GM12874 (cell line): ENCODE measurements around the gene LATS1.

ENCODE experiments used
- TF ChIP-seq, protein P1 (sequence below): IDR thresholded peaks from 2 replicates; pipeline ENCODE4 v1.5.1; 2011; ENCODE audit warnings: low read depth, mild to moderate bottlenecking, control low read depth, low read length, moderate library complexity; ENCODE audit not compliant: insufficient read depth

The LATS1 gene

DNA sequence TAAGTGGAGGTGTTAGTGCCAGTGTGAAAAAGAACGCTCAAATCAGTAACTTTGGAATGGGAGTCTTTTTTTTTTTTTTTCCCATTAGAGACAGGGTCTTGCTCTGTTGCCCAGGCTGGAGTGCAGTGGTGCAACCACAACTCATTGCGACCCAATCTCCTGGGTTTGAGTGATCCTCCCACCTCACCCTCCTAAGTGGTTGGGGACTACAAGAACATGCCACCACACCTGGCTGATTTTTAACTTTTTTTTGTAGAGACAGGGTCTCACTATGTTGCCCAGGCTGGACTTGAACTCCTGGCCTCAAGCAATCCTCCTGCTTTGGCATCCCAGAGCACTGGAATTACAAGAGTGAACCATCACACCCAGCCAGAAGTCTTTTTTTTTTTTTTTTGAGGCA, 19.7 kb downstream of the LATS1 start:
- TF ChIP-seq, protein P1, sequence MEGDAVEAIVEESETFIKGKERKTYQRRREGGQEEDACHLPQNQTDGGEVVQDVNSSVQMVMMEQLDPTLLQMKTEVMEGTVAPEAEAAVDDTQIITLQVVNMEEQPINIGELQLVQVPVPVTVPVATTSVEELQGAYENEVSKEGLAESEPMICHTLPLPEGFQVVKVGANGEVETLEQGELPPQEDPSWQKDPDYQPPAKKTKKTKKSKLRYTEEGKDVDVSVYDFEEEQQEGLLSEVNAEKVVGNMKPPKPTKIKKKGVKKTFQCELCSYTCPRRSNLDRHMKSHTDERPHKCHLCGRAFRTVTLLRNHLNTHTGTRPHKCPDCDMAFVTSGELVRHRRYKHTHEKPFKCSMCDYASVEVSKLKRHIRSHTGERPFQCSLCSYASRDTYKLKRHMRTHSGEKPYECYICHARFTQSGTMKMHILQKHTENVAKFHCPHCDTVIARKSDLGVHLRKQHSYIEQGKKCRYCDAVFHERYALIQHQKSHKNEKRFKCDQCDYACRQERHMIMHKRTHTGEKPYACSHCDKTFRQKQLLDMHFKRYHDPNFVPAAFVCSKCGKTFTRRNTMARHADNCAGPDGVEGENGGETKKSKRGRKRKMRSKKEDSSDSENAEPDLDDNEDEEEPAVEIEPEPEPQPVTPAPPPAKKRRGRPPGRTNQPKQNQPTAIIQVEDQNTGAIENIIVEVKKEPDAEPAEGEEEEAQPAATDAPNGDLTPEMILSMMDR, result no peak

DNA sequence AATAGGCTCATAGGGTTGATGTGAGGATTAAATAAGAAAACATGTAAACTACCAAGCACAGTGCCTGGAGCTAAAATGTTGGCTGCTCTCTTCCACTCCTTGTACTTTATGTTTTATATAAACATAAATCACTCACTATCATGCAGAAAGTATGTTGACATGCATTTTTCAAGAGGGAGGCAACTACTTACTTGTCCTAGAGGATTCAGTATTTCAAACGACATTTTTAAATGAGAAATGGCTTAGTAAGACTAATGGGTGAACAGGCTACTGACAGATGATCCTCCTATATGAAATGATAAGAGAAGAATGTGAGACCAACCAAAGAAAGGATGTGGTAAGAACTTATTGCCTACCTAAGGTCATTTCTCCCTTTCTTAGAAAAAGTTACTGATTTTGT, 21.0 kb downstream of the LATS1 start:
- TF ChIP-seq, protein P1, result no peak

DNA sequence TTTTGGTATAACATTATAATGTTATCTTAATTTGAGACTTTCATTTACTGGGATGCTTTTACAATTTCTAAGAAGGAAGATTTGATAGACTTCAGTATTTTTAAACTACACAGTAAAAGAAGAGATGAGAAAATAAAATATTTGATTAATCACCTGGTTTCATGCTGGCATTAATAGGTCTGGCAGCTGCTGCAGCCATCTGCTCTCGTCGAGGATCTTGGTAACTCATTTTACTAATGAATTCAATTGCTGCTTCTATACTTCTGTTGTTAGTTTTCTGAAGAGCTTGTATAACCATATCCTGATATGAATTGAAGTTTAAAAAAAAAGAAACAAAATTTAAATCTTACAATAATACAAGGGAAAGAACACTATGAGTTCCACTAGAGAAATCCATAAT, 23.0 kb downstream of the LATS1 start:
- TF ChIP-seq, protein P1, result no peak

DNA sequence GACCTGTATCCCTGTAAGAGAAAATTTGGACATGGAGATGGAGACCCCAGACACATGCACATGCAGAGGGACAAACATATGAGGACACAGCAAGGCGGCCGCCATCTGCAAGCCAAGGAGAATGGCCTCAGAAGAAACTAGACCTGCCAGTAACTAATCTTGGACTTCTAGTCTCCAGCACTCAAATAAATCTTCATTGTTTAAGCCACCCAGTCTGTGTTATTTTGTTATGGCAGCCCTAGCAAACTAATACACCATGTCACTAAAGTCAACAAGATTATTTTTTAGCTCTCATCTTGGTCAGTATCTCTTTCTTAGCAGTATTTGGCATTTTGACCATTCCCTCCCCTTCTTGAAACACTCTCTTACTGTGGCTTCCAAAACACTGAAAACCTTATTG, 26.7 kb downstream of the LATS1 start:
- TF ChIP-seq, protein P1, result no peak

DNA sequence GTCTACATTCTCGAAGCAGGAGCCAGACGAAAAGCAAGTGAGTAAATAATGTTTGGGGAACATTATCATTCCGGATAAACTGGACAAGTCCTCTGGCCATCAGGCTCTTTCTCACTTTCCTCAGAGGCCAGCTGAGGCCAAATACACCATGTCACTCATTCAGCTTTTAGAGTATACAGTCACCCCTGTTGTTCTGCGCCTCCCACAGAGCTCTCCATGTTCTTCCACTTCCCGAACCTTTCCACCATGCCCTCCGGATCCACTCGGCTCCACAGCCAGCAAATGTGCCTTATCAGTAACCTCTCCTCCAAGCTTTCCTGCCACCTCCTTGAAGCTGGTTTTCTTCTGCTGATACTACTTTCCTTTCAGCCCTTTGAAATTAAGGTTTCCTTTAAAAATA, 31.7 kb downstream of the LATS1 start:
- TF ChIP-seq, protein P1, result no peak

DNA sequence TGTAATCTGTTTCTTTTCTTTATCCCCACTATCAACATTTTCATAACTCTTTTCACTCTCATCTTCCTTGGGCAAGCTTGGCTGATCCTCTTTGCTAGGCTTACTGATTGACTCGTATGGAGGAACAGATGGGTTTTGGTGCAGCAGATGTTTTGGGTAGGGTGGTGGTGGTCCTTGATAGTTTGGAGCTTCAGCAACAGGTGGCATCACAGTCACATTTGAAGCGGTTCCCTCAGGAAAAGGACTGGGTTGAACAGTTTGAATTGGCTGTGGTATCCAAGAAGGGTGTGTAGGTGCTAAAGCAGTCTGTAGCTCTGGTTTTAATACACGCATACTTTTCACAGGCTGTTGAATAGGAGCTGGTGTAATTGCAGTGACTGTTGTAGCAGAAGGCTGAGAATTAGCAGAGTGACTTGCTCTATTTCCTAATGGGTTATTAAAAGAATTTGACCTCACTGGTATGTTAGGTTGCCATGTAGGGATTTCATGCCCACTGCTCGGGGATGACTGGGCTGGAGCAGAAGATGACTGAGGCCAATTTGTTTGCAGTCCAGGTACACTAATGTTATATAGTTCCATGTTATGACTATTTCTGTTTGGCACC, 34.5 kb downstream of the LATS1 start:
- TF ChIP-seq, protein P1, result no peak

DNA sequence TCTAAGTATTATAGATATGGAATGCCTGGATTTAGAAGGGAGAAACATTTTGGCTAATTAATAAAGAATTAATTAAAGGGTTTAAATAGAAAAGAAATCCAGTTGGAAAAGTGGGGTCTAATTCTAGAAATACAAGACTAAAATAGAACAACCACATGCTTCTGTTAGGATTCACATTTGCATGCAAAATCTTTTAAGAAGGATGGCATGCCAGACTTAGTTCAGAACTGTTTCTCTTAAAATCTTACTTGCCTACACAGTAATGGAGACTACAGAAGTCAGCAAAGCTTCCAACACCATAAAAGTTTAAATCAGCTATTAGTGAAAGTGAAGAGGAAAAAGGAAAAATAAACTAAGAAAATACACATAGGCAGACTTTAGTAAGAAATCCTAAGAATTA, 36.7 kb downstream of the LATS1 start:
- TF ChIP-seq, protein P1, result no peak
